A549 (cell line): Measurements from ENCODE around the gene CNTN5. TPM values are rescaled to one million over a fixed set of nuclear protein-coding genes. Genes with fewer than 3 reads are reported as not detected.

Experiments
- ATAC-seq, 2 experiments: fragments of 200-7000 bp in 1 of 2; fragments of >200 bp in 1 of 2; cut with Nextera tagmentation in 1 of 2; cut with Tn5 transposase in 1 of 2; 3 replicates each; pipeline versions ENCODE4 v1.8.0 to v1.9.1; 2018 to 2020; ENCODE audit warnings: mild to moderate bottlenecking in 1 of 2, moderate library complexity in 1 of 2
- CTCF ChIA-PET: fragments of 300-600 bp; sonication (Branson Sonifier 250); formaldehyde crosslinking; extraction: SDS; loops from one replicate; lab custom pipeline; 2021; ENCODE audit warnings: antibody characterized with exemption, inconsistent platforms; lab: Yijun Ruan, JAX
- POLR2A ChIA-PET: fragments of 350-600 bp; formaldehyde crosslinking; extraction: SDS; loops from one replicate; lab custom pipeline; 2021; ENCODE audit warnings: antibody characterized with exemption, inconsistent platforms; lab: Yijun Ruan, JAX
- DNase-seq, 2 experiments: peaks; one replicate each; pipeline versions ENCODE4 v3.0.0 to v3.0.0-alpha.2; 2011 to 2016; ENCODE audit warnings: low read depth in 1 of 2, low spot score in 1 of 2
- FAIRE-seq: peaks from 2 replicates; lab custom pipeline; 2011; peaks lifted over from hg19 to GRCh38; lab: Jason Lieb, UNC
- H3K27ac ChIP-seq, 2 experiments: fragments of >200 bp; sonication (Bioruptor Twin); formaldehyde crosslinking; 3 replicates each; pipeline ENCODE4 v1.5.1; 2016 to 2017
- H3K4me1 ChIP-seq: fragments of >200 bp; sonication (Bioruptor Twin); formaldehyde crosslinking; 3 replicates; pipeline ENCODE4 v1.6.1; 2016
- H3K4me2 ChIP-seq: fragments of >200 bp; sonication (Bioruptor Twin); formaldehyde crosslinking; 3 replicates; pipeline ENCODE4 v1.6.1; 2016
- H3K4me3 ChIP-seq: fragments of >200 bp; sonication (Bioruptor Twin); formaldehyde crosslinking; 3 replicates; pipeline ENCODE4 v1.5.1; 2016
- H3K9me3 ChIP-seq: fragments of >200 bp; sonication (Bioruptor Twin); formaldehyde crosslinking; 3 replicates; pipeline ENCODE4 v1.6.1; 2016
- BHLHE40 ChIP-seq: IDR thresholded peaks from 2 replicates; pipeline ENCODE4 v1.6.1; 2012; ENCODE audit warnings: low read depth, low read length, inconsistent platforms
- CBX2 ChIP-seq: fragments of 200-600 bp; sonication (generic); IDR thresholded peaks from 2 replicates; pipeline ENCODE4 v1.6.1; 2016; ENCODE audit warnings: low read depth, mild to moderate bottlenecking, borderline replicate concordance
- CHD4 ChIP-seq: fragments of 200-600 bp; sonication (generic); IDR thresholded peaks from 2 replicates; pipeline ENCODE4 v1.6.1; 2016; ENCODE audit warnings: antibody characterized with exemption, mild to moderate bottlenecking, borderline replicate concordance
- EHMT2 ChIP-seq: fragments of 200-600 bp; sonication (generic); IDR thresholded peaks from 2 replicates; pipeline ENCODE4 v1.6.1; 2016; ENCODE audit warnings: antibody characterized with exemption, low read depth, mild to moderate bottlenecking, moderate library complexity
- EP300 ChIP-seq, 2 experiments: fragments of >200 bp; sonication (Bioruptor Twin); formaldehyde crosslinking; IDR thresholded peaks; 2 replicates in 1 of 2; 3 replicates in 1 of 2; pipeline ENCODE4 v1.6.1; 2016 to 2017
- FOXS1 ChIP-seq: fragments of 250-450 bp; sonication (Bioruptor Pico); IDR thresholded peaks from 2 replicates; pipeline ENCODE4 v1.5.0; 2020; ENCODE audit warnings: mild to moderate bottlenecking, moderate library complexity
- HDAC2 ChIP-seq: fragments of 200-600 bp; sonication (generic); IDR thresholded peaks from 2 replicates; pipeline ENCODE4 v1.6.1; 2016
- HOXA7 ChIP-seq: fragments of 250-450 bp; sonication (Bioruptor Pico); IDR thresholded peaks from 2 replicates; pipeline ENCODE4 v1.5.0; 2020; ENCODE audit warnings: mild to moderate bottlenecking, moderate library complexity
- JUN ChIP-seq, 2 experiments: fragments of >200 bp; sonication (Bioruptor Twin); formaldehyde crosslinking; IDR thresholded peaks; 2 replicates in 1 of 2; 3 replicates in 1 of 2; pipeline ENCODE4 v1.6.1; 2016 to 2017
- JUNB ChIP-seq: fragments of >200 bp; sonication (Bioruptor Twin); formaldehyde crosslinking; IDR thresholded peaks from 2 replicates; pipeline ENCODE4 v1.6.1; 2016
- KDM5A ChIP-seq: fragments of 200-600 bp; sonication (generic); IDR thresholded peaks from 2 replicates; pipeline ENCODE4 v1.6.1; 2016; ENCODE audit warnings: antibody characterized with exemption, mild to moderate bottlenecking
- MAZ ChIP-seq: fragments of 150-350 bp; IDR thresholded peaks from 2 replicates; pipeline ENCODE4 v1.6.1; 2014; ENCODE audit warnings: antibody characterized with exemption, low read depth, low read length, borderline replicate concordance
- NFE2L2 ChIP-seq: fragments of 150-350 bp; conservative IDR thresholded peaks from 2 replicates; pipeline ENCODE4 v1.6.1; 2014; ENCODE audit warnings: low read length
- RNF2 ChIP-seq: fragments of 200-600 bp; sonication (generic); IDR thresholded peaks from 2 replicates; pipeline ENCODE4 v1.6.1; 2016; ENCODE audit warnings: low read depth, mild to moderate bottlenecking, antibody characterized with exemption, moderate library complexity, borderline replicate concordance
- TP53 ChIP-seq: fragments of 250-450 bp; sonication (Bioruptor Pico); IDR thresholded peaks from 2 replicates; pipeline ENCODE4 v1.5.0; 2021; ENCODE audit warnings: mild to moderate bottlenecking, moderate library complexity
- ZFP36 ChIP-seq: fragments of 450-650 bp; IDR thresholded peaks from 2 replicates; pipeline ENCODE4 v1.6.1; 2014; ENCODE audit warnings: borderline replicate concordance; ENCODE audit not compliant: partially characterized antibody
- ZNF302 ChIP-seq: fragments of 250-450 bp; sonication (Bioruptor Pico); IDR thresholded peaks from 2 replicates; pipeline ENCODE4 v1.9.0; 2021; ENCODE audit warnings: inconsistent platforms, mild to moderate bottlenecking, moderate library complexity
- WGBS: methylation state at CpG from one replicate; pipeline ENCODE4 v1.1.6; 2017; ENCODE audit errors: missing lambda C conversion rate; 5-methylcytosine and 5-hydroxymethylcytosine counted together
- polyA plus RNA-seq, 4 experiments: library from polyadenylated mRNA; depleted of rRNA in 3 of 4; stranded (reverse); fragments of >200 nt; fragmentation: RNase III in 1 of 4; extraction: RNeasy Plus Mini Kit Qiagen cat#74134 plus additional on column Dnase treatment in 1 of 4; gene quantifications; 2 replicates in 3 of 4; 3 replicates in 1 of 4; pipeline ENCODE4 v1.2.3, GENCODE V29; 2011 to 2017
- TF ChIP-seq, protein P1 (sequence below): fragments of 250-450 bp; sonication (Bioruptor Pico); IDR thresholded peaks from 2 replicates; pipeline ENCODE4 v1.5.0; 2021; ENCODE audit warnings: mild to moderate bottlenecking, moderate library complexity, borderline replicate concordance
- TF ChIP-seq, protein P2 (sequence below): IDR thresholded peaks from 2 replicates; pipeline ENCODE4 v1.6.1; 2012
- TF ChIP-seq, protein P3 (sequence below): fragments of 250-450 bp; sonication (Bioruptor Pico); IDR thresholded peaks from 2 replicates; pipeline ENCODE4 v1.5.0; 2020; ENCODE audit warnings: low read depth, mild to moderate bottlenecking, moderate library complexity
- TF ChIP-seq, protein P4 (sequence below): IDR thresholded peaks from 2 replicates; pipeline ENCODE4 v1.6.1; 2012; ENCODE audit warnings: low read depth, borderline replicate concordance
- TF ChIP-seq, protein P5 (sequence below): fragments of >200 bp; sonication (Bioruptor Twin); formaldehyde crosslinking; IDR thresholded peaks from 3 replicates; pipeline ENCODE4 v1.6.1; 2016

The CNTN5 gene
- polyA plus RNA-seq, 2 of the 4 experiments (the other 2 are of a cell fraction): 0.08 TPM; not detected in 1

DNA sequence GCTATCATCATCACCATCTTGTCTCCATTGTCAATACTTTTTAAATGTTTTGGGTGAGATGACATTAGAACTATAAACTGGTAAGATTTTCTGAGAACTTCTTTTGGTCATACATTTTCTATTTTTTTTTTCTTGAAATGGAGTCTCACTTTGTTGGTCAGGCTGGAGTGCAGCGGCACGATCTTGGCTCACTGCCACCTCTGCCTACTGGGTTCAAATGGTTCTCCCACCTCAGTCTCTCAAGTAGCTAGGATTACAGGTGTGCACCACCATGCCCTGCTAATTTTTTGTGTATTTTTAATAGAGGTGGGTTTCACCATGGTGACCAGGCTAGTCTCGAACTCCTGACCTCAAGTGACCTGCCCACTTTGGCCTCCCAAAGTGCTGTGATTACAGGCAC, 880.4 kb downstream of the CNTN5 start:
- 5% methylated on average over 3 of the region's 3 CpGs for WGBS
- CTCF ChIA-PET: no interaction called here

DNA sequence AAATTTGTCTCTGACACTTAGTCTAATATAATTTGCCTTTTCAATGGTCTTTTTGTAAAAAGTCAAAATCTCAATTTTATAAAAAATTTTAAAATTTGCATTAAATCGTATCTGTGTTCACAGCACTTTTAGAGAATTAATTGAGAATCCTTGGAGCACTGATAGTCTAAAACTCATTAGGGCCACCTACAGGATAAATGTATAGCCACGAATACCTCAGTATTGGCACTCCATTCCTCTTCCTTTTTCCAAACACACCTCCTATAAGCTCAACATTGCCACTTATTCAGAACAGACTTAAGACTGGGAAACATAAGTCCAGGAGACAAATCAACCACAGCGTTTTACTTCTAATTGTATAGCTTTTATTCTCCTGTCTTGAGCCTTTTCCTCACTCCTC, 890.4 kb downstream of the CNTN5 start:
- ChIA-PET POLR2A (no interaction called here), CTCF (no interaction called here)
- no peak for ATAC-seq
- no peak overlapping the region for H3K27ac ChIP-seq
- no peak for DNase-seq
- no peak overlapping the region for H3K4me2 ChIP-seq
- no peak for TF ChIP-seq HDAC2
- TF ChIP-seq, protein P1, sequence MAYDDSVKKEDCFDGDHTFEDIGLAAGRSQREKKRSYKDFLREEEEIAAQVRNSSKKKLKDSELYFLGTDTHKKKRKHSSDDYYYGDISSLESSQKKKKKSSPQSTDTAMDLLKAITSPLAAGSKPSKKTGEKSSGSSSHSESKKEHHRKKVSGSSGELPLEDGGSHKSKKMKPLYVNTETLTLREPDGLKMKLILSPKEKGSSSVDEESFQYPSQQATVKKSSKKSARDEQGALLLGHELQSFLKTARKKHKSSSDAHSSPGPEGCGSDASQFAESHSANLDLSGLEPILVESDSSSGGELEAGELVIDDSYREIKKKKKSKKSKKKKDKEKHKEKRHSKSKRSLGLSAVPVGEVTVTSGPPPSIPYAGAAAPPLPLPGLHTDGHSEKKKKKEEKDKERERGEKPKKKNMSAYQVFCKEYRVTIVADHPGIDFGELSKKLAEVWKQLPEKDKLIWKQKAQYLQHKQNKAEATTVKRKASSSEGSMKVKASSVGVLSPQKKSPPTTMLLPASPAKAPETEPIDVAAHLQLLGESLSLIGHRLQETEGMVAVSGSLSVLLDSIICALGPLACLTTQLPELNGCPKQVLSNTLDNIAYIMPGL (CRISPR knock-in tag): no peak
- TF ChIP-seq, protein P2, sequence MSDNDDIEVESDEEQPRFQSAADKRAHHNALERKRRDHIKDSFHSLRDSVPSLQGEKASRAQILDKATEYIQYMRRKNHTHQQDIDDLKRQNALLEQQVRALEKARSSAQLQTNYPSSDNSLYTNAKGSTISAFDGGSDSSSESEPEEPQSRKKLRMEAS: no peak
- no peaks in the 10 kb centered on the region for H3K4me1 ChIP-seq
- H3K9me3 ChIP-seq: no peaks in the 10 kb centered on the region
- 5% methylated on average over 3 of the region's 3 CpGs for WGBS
- FAIRE-seq: no peak
- no peak overlapping the region for H3K4me3 ChIP-seq

More for the DNA sequence above, 880.4 kb downstream of the CNTN5 start:
- H3K4me2 ChIP-seq: no peak overlapping the region
- POLR2A ChIA-PET: no interaction called here
- FAIRE-seq: no peak
- H3K4me1 ChIP-seq: no peaks in the 10 kb centered on the region
- DNase-seq: no peak
- no peak for ATAC-seq
- TF ChIP-seq EHMT2: no peak
- TF ChIP-seq MAZ: no peak
- TF ChIP-seq RNF2: no peak
- no peak for TF ChIP-seq JUNB
- TF ChIP-seq HDAC2: no peak
- TF ChIP-seq BHLHE40: no peak
- TF ChIP-seq, protein P2: no peak
- no peak for TF ChIP-seq KDM5A
- H3K27ac ChIP-seq: no peak overlapping the region
- no peaks in the 10 kb centered on the region for H3K9me3 ChIP-seq
- no peak overlapping the region for H3K4me3 ChIP-seq

DNA sequence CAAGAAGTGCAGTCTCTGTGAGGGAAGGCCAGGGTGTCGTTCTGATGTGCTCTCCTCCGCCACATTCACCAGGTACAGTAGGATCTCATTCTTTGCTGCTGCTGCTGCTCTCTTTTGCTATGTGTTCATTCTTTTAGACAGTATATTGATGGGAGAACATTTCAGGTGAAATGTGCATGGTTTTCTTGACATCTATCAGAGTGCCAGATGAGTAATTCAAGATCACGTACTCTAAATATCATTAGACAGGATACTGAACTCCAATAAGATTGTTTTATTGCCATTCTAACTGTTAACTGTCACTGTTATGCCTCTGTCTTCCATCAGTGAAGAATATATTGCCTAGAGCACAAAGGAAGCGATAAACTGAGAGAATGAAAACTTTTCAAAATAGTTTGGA, 895.3 kb downstream of the CNTN5 start:
- POLR2A ChIA-PET: no interaction called here
- no peak for DNase-seq
- FAIRE-seq: no peak

DNA sequence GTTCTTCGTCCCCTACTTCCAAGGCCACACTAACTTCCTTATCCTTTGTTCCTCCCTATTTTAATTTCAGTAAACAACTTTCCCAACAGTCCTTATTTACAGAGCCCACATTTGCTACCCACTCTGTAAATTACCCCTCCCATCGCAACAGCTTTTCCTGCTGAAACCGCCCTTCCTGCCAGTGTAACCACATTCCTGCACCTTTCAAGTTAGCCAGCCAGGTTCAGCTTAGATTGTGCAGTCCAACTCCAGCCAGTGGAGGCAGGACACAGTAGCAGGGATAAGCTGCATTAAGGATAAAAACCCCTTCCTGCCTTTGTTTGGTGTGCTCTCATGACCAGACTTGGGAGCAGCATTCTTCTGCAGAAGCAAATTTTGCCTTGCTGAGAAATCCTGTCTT, 898.0 kb downstream of the CNTN5 start:
- FAIRE-seq: no peak
- POLR2A ChIA-PET: no interaction called here
- no peak for ATAC-seq

More for the DNA sequence above, 895.3 kb downstream of the CNTN5 start:
- CTCF ChIA-PET: no interaction called here
- Histone ChIP-seq H3K4me3 (no peak overlapping the region), H3K4me2 (no peak overlapping the region), H3K4me1 (no peaks in the 10 kb centered on the region), H3K9me3 (no peaks in the 10 kb centered on the region), H3K27ac (no peak overlapping the region)
- no peak for TF ChIP-seq MAZ
- ATAC-seq: no peak
- 47% methylated on average over 4 of the region's 4 CpGs for WGBS

More for the DNA sequence above, 898.0 kb downstream of the CNTN5 start:
- TF ChIP-seq MAZ: no peak
- no peak for TF ChIP-seq ZNF302 (CRISPR knock-in tag)
- no peak for TF ChIP-seq CHD4
- no peak for TF ChIP-seq CBX2
- no peak for TF ChIP-seq EP300 (IDR thresholded peaks at IDR 0.05)
- TF ChIP-seq, protein P3, sequence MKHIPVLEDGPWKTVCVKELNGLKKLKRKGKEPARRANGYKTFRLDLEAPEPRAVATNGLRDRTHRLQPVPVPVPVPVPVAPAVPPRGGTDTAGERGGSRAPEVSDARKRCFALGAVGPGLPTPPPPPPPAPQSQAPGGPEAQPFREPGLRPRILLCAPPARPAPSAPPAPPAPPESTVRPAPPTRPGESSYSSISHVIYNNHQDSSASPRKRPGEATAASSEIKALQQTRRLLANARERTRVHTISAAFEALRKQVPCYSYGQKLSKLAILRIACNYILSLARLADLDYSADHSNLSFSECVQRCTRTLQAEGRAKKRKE: no peak
- TF ChIP-seq NFE2L2: no peak
- no peak for TF ChIP-seq ZFP36
- TF ChIP-seq TP53 (CRISPR knock-in tag): no peak
- no peak for TF ChIP-seq BHLHE40
- TF ChIP-seq, protein P4, sequence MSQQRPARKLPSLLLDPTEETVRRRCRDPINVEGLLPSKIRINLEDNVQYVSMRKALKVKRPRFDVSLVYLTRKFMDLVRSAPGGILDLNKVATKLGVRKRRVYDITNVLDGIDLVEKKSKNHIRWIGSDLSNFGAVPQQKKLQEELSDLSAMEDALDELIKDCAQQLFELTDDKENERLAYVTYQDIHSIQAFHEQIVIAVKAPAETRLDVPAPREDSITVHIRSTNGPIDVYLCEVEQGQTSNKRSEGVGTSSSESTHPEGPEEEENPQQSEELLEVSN: no peak
- TF ChIP-seq HDAC2: no peak
- TF ChIP-seq HOXA7 (CRISPR knock-in tag): no peak
- TF ChIP-seq, protein P5, sequence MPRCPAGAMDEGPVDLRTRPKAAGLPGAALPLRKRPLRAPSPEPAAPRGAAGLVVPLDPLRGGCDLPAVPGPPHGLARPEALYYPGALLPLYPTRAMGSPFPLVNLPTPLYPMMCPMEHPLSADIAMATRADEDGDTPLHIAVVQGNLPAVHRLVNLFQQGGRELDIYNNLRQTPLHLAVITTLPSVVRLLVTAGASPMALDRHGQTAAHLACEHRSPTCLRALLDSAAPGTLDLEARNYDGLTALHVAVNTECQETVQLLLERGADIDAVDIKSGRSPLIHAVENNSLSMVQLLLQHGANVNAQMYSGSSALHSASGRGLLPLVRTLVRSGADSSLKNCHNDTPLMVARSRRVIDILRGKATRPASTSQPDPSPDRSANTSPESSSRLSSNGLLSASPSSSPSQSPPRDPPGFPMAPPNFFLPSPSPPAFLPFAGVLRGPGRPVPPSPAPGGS: no peak
- no peak for TF ChIP-seq FOXS1 (CRISPR knock-in tag)
- TF ChIP-seq JUN (IDR thresholded peaks at IDR 0.05): no peak
- TF ChIP-seq, all 56 proteins: peak for 0
- DNase-seq: no peak
- CTCF ChIA-PET: no interaction called here
- H3K4me2 ChIP-seq: no peak overlapping the region
- H3K27ac ChIP-seq: no peak overlapping the region
- WGBS: 64% methylated on average over 3 of the region's 3 CpGs
- no peaks in the 10 kb centered on the region for H3K4me1 ChIP-seq
- H3K4me3 ChIP-seq: no peak overlapping the region
- no peaks in the 10 kb centered on the region for H3K9me3 ChIP-seq
